Retinal pigment epithelial cell (primary cell): ENCODE measurements around the gene PLXNA4.

ENCODE experiments used
- DNase-seq: peaks from one replicate; pipeline ENCODE4 v3.0.0-alpha.2; 2010; ENCODE audit warnings: low read depth
- H3K4me3 ChIP-seq: 2 replicates; pipeline ENCODE4 v1.5.1; 2011; ENCODE audit warnings: mild to moderate bottlenecking, low read length, control low read depth, moderate library complexity
- TF ChIP-seq, protein P1 (sequence below): conservative IDR thresholded peaks from 2 replicates; pipeline ENCODE4 v1.5.1; 2011; ENCODE audit warnings: low read depth, low read length, control low read depth, inconsistent platforms

PLXNA4 gene

DNA sequence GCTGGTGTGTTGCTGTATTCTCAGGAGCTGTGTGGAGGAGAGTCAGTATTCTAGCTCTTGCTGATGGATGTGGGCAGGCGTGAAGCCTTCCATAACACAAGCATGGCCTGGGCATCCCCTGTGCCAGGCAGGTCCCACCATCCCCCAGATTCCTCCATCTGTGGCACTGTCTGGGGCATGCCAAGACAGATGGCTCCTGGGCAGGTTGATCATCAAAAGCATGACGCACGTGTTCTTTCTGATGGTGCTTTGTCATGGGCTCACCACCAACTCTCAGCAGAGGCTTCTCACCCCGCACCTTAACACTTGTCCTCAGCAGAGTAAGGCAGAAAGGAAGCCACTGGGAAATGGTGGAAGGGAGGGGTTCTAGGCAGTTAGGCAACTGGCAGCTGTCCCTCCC is 364.3 kb downstream of the PLXNA4 start:
- TF ChIP-seq, protein P1, sequence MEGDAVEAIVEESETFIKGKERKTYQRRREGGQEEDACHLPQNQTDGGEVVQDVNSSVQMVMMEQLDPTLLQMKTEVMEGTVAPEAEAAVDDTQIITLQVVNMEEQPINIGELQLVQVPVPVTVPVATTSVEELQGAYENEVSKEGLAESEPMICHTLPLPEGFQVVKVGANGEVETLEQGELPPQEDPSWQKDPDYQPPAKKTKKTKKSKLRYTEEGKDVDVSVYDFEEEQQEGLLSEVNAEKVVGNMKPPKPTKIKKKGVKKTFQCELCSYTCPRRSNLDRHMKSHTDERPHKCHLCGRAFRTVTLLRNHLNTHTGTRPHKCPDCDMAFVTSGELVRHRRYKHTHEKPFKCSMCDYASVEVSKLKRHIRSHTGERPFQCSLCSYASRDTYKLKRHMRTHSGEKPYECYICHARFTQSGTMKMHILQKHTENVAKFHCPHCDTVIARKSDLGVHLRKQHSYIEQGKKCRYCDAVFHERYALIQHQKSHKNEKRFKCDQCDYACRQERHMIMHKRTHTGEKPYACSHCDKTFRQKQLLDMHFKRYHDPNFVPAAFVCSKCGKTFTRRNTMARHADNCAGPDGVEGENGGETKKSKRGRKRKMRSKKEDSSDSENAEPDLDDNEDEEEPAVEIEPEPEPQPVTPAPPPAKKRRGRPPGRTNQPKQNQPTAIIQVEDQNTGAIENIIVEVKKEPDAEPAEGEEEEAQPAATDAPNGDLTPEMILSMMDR: no peak
- no peak for DNase-seq
- no peak overlapping the region for H3K4me3 ChIP-seq

DNA sequence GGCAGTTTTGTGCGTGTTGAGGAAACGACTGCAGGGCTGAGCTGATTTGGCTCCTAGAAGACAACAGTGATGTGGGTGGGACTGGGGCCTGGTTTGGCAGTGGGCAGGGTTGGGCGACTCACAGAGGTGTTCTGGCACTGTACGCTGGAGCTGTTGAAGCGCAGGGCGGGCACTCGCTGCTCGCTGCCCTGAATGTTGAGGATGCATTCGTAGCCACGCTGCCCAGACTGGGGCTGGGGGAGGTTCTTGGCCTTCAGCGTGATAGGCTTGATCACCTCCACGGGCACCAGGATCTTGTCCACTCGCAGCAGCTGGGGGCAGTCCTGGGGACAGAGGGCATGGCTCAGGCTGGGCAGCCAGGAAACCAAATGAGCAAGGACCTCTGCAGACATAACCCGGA is 365.4 kb downstream of the PLXNA4 start:
- TF ChIP-seq, protein P1: no peak
- DNase-seq: no peak
- H3K4me3 ChIP-seq: no peak overlapping the region

GRCh38 chr7:132207782-132208181 is 368.5 kb downstream of the PLXNA4 start:
- no peak for DNase-seq
- H3K4me3 ChIP-seq: no peak overlapping the region
- TF ChIP-seq, protein P1: no peak

DNA sequence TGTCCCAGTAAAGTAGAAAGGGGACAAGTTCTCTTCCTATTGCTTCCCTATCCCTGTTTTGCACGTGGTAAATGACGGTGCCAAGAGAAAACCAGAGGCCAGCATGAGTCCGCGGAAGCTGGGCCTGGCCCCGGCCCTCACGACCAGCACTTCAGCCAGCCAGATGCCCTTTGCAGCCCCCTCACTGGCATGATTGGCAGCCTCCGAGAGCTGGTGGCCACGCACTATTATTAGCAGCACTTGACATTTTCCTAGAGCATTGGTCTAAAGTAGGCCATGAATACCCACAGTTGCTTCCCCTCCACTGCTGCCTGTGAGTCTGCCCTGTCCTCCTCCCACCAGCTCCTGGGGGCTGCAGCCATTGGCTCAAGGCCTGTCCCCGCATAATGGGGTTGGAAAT is 369.1 kb downstream of the PLXNA4 start:
- no peak overlapping the region for H3K4me3 ChIP-seq
- TF ChIP-seq, protein P1: no peak
- DNase-seq: no peak

- DNase-seq: no peak
- TF ChIP-seq, protein P1: no peak
These were observed 369.7 kb downstream of the PLXNA4 start for GRCh38 chr7:132206594-132206993.

DNA sequence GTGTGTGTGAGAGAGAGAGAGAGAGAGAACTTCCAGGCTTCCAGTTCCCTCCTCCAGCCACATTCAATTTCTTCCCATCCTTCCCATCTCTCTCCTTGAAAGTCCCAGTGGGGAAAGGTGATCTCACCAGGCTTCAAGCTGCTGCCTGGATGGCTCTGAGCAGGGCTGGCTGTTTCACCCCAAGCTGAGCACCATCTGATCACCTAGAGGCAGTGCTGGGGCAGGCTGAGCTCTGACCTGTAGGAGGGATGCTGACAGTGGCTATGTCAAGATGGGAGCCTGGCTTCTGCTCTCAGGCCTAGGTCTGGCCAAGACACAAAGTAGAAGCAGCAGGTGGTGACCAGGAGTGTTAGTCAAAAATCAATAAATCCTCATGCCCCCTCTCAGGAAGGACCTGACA is 370.8 kb downstream of the PLXNA4 start:
- no peak overlapping the region for H3K4me3 ChIP-seq
- TF ChIP-seq, protein P1: no peak

More at GRCh38 chr7:132206594-132206993, 369.7 kb downstream of the PLXNA4 start:
- H3K4me3 ChIP-seq: no peak overlapping the region

DNA sequence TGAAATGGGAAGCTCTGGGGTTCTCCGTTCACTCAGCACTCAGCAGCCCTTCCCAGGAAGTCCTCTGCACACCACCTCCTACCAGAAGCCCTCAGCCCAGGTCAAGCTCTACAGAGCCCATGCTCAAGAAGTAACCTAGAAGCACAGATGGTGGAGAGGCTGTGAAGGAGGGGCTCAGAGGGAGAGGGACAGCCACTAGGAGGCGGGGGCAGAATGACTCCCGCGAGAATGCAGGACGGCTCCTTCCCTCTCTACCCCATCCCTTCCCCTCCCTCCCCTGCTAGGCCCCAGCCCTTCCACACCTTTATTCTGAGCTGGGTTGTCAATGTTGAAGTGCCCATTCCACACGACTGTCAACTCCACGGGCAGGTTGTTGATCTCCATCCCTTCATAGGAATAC is 373.2 kb downstream of the PLXNA4 start:
- TF ChIP-seq, protein P1: no peak
- H3K4me3 ChIP-seq: no peak overlapping the region
- no peak for DNase-seq

More for the DNA sequence above, 370.8 kb downstream of the PLXNA4 start:
- DNase-seq: no peak
